Activated CD8-positive, alpha-beta memory T cell treated with anti-CD3 and anti-CD28 coated beads for 24 hours (primary cell): ENCODE results near the gene ALK.
"Not testable (repeated sequence)": the region's sequence is repeated elsewhere in the genome, so short reads cannot be mapped to it uniquely, and the experiment has no call there.

Experiments used
- DNase-seq: peaks from one replicate; pipeline ENCODE4 v3.0.0-alpha.2; 2020

ALK gene

DNA sequence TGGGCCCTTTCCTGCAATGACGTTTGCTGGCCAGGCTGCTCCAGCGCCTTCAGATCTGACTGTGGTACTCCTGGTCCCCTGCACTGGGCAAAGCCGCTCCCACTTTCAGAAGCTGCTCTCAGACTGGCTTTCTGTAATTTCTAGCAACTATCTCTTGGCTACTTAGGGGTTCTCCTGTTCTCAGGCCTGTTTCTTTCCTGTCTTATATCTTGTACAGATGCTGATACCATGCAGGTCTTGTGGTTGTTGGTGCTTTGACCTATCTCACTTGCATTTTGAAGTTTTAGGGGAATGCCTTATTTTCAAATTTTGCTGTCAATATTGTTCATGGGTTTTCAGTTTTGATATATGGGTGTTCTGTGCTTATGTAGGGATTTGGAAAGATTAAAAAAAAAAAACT, 660.4 kb downstream of the ALK start:
- no peak for DNase-seq

DNA sequence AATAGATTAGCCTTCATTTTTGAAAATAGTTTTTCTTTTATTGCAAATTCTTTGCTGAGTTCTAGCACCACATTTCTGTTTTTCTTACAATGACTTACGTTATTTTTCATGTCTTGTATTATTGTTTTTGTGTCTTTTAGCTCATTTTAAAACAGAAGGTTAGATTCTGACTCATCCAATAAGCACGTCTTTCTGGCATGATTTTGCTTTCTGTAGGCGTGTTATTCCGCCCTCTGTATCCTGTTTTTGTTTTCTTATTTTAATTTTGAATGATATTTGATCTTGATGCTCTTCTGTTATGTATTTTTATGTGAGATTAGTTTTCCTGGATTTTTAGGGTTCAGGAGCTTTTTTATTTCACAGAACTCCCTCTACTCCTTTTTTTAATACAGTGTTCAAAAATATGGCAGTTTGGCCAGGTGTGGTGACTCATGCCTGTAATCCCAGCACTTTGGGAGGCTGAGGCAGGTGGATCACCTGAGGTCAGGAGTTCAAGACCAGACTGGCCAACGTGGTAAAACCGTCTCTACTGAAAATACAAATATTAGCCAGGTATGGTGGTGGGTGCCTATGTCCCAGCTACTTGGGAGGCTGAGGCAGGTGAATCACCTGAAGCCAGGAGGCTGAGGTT, 661.1 kb downstream of the ALK start:
- no peak for DNase-seq

- no peak for DNase-seq
Measured at GRCh38 chr2:29259221-29259620, 662.2 kb downstream of the ALK start.

DNA sequence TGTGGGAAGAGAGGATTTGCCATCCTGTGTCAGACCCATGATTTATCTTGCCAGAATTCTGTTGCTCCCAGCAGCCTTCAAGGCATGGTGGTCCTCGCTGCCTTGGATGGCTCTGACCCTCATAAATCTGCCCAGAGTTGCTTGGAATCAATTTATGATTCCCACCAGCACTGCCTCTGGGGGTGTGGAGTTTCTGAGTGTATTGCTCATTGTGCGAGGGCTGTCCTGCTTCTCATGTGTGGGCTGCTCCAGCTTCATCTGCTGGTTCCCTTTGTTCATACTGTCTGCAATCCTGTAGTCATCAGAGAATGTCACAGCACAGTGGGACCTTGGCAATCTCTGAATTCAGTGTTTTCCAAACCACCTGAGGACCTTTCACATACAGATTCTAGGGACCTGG, 666.4 kb downstream of the ALK start:
- DNase-seq: no peak

GRCh38 chr2:29253495-29254275, 667.7 kb downstream of the ALK start:
- not testable (repeated sequence) for DNase-seq

GRCh38 chr2:29253026-29253425, 668.4 kb downstream of the ALK start:
- no peak for DNase-seq

DNA sequence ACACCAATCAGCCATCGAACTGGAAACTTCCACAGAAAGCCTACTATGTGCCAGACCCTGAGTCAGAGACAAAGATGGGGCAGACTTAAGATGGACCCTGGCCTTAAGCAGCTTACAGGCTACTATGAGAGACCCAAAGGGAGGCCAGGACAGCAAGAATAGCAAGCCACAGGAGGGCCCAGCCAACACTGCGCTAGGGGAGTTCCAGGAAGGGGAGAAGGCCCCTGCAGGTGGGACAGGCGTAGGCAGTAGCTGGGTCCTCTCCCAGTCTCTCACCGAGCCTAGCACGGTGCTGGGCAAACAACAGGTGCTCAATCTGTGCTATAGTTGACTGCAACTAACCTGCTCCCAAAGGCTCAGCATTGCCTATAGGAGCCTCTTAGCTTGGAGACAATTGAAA, 670.0 kb downstream of the ALK start:
- no peak for DNase-seq

- no peak for DNase-seq
Measured at GRCh38 chr2:29250977-29251376, 670.4 kb downstream of the ALK start.

GRCh38 chr2:29249666-29250253, 671.6 kb downstream of the ALK start:
- DNase-seq: no peak

DNA sequence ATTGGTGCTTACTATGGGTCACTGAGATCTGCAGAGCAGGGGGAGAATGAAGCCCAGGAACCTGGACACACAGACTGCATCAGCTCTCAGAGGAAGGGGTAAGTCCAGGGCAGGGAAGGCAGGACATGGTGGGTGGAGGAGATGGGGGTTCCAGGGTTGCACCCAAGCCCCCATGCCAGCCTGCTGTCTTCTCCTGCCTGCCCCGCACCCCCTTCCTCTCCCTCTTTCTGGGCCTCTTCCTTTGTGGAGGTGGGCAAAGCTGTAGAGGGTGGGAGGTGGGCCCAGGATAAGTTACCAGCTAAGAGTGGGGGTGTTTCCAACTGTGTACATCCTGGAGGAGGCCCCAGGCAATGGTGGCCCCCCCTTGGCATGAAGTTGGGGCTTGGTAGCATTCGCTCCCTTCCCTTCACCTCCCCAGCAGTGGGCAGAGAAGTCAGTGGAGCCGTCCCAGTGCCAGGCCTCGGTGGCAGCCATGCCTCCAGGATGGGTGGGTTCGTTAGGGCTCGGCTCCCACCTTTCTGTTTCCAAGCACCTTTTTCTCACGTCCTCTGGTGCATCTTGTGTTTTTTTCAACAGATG, 674.0 kb downstream of the ALK start:
- DNase-seq: no peak

- DNase-seq: no peak
Measured at GRCh38 chr2:29246383-29247300, 674.7 kb downstream of the ALK start.

GRCh38 chr2:29245742-29246382, 675.5 kb downstream of the ALK start:
- no peak for DNase-seq

DNA sequence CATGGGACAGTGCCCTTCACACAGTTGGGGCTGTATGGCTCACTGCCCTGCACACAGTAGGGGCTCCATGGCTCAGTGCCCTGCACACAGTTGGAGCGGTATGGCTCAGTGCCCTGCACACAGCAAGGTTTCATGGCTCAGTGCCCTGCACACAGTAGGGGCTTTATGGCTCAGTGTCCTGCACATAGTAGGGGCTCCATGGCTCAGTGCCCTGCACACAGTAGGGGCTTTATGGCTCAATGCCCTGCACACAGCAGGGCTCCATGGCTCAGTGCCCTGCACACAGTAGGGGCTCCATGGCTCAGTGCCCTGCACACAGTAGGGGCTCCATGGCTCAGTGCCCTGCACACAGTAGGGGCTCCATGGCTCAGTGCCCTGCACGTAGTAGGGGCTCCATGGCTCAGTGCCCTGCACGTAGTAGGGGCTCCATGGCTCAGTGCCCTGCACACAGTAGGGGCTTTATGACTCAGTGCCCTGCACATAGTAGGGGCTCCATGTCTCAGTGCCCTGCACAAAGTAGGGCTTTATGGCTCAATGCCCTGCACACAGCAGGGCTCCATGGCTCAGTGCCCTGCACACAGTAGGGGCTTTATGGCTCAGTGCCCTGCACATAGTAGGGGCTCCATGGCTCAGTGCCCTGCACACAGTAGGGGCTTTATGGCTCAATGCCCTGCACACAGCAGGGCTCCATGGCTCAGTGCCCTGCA, 676.2 kb downstream of the ALK start:
- not testable (repeated sequence) for DNase-seq

- no peak for DNase-seq
Measured at GRCh38 chr2:29242621-29243375, 678.6 kb downstream of the ALK start.

GRCh38 chr2:29241955-29242565, 679.3 kb downstream of the ALK start:
- no peak for DNase-seq

- no peak for DNase-seq
Measured at GRCh38 chr2:29241341-29241740, 680.0 kb downstream of the ALK start.

- DNase-seq: no peak
Measured at GRCh38 chr2:29240601-29241000, 680.8 kb downstream of the ALK start.

GRCh38 chr2:29239209-29239960, 682.0 kb downstream of the ALK start:
- no peak for DNase-seq

DNA sequence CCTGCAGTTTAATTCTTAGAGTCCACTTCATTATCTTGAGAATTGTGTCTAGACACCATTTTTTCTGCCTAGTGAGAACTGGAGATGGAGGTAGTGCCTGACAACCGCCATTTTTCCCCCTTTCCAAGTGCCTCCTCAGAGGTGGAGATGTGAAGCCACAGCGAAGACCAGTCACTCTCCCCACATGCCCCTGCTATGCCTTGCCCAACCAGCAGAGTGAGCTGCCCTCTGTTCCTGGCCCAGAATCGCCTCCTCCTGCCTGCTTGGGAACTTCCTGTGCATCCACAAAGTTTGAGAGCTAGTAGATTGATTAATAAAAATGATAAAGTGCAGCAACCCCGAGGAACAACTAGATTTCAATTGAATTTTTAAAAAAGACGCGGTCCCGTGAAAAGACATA, 682.9 kb downstream of the ALK start:
- DNase-seq: no peak

DNA sequence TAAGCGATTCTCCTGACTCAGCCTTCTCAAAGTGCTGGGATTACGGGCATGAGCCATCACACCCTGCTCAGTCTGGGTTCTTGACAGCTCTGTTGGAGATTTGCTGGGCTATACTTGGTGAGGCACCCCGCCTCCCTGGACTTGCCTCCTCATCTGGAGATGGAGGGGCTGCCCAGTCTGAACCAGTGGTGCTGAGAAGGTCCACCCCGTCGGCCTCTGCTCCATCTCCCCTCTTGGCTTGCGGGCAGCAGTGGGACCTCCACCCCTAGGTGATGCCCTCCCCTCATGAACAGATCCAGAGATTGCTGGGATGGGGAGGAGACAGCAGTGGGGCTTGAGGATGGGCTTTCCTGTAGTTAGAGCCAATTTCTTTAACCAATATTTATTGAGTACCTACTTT, 685.3 kb downstream of the ALK start:
- DNase-seq: no peak
